Endothelial cell of umbilical vein (primary cell): ENCODE results near the gene KCNG1. TPM values are rescaled to one million over a fixed set of nuclear protein-coding genes. Genes with fewer than 3 reads are reported as not detected.

Experiments used
- BruUV-seq: library from RNA; stranded (reverse); fragments of 400-500 nt; replicated peaks from 2 replicates; lab custom pipeline; 2021; lab: Mats Ljungman, UMichigan
- CTCF ChIA-PET: fragments of 300-600, 350-600 bp; sonication (Branson Sonifier 250); formaldehyde crosslinking; loops from one replicate; lab custom pipeline; 2021; ENCODE audit warnings: antibody characterized with exemption, inconsistent platforms; lab: Charles Lee
- POLR2A ChIA-PET: fragments of 300-600, 350-600 bp; sonication (Branson Sonifier 250); formaldehyde crosslinking; loops from one replicate; lab custom pipeline; 2021; ENCODE audit warnings: antibody characterized with exemption, inconsistent platforms; lab: Charles Lee
- DNase-seq: peaks from one replicate; pipeline ENCODE4 v3.0.0-alpha.2; 2011; ENCODE audit warnings: low read depth, low spot score
- FAIRE-seq: peaks from 2 replicates; lab custom pipeline; 2011; peaks lifted over from hg19 to GRCh38; lab: Jason Lieb, UNC
- H2AFZ ChIP-seq: 2 replicates; pipeline ENCODE4 v1.6.0; 2012; ENCODE audit warnings: low read depth, low read length, control low read depth, inconsistent platforms
- H3K27ac ChIP-seq: 2 replicates; pipeline ENCODE4 v1.5.1; 2011; ENCODE audit warnings: low read depth, mild to moderate bottlenecking, control low read depth, low read length, moderate library complexity; ENCODE audit not compliant: insufficient read depth
- H3K27me3 ChIP-seq, 2 experiments: 2 replicates each; pipeline versions ENCODE4 v1.6.0 to v1.6.1; 2011; ENCODE audit warnings: low read length in 2 of 2, mixed read lengths in 1 of 2; ENCODE audit not compliant: control insufficient read depth in 2 of 2, insufficient read depth in 2 of 2
- H3K36me3 ChIP-seq, 2 experiments: 2 replicates in 1 of 2; 3 replicates in 1 of 2; pipeline ENCODE4 v1.5.1; 2011; ENCODE audit warnings: low read length in 2 of 2, mild to moderate bottlenecking in 1 of 2, moderate library complexity in 1 of 2; ENCODE audit not compliant: control insufficient read depth in 2 of 2, insufficient read depth in 2 of 2; ENCODE audit errors: extremely low read depth in 1 of 2
- H3K4me1 ChIP-seq: 3 replicates; pipeline ENCODE4 v1.5.1; 2011; ENCODE audit warnings: mild to moderate bottlenecking, low read length; ENCODE audit not compliant: control insufficient read depth, insufficient read depth; ENCODE audit errors: extremely low read depth
- H3K4me2 ChIP-seq: 2 replicates; pipeline ENCODE4 v1.6.1; 2011; ENCODE audit warnings: low read length, control low read depth, mixed read lengths; ENCODE audit not compliant: insufficient read depth
- H3K4me3 ChIP-seq, 3 experiments: fragments of 200-600 bp in 1 of 3; sonication (generic), shearing (Covaris generic) in 1 of 3; replicated peaks in 1 of 3; 2 replicates each; pipeline ENCODE4 v1.5.1; 2011 to 2016; ENCODE audit warnings: control low read depth in 3 of 3, low read length in 3 of 3, mild to moderate bottlenecking in 2 of 3, inconsistent platforms in 1 of 3, low read depth in 1 of 3, moderate library complexity in 1 of 3; ENCODE audit not compliant: insufficient read depth in 1 of 3
- H3K79me2 ChIP-seq: 2 replicates; pipeline ENCODE4 v1.6.0; 2012; ENCODE audit warnings: low read length, inconsistent platforms; ENCODE audit not compliant: control insufficient read depth, insufficient read depth
- H3K9ac ChIP-seq: replicated peaks from 2 replicates; pipeline ENCODE3; 2011; ENCODE audit warnings: low read length, control low read depth; ENCODE audit not compliant: insufficient read depth; ENCODE audit errors: extremely low read depth
- H3K9me1 ChIP-seq: replicated peaks from 3 replicates; pipeline ENCODE4 v1.6.0; 2011; ENCODE audit warnings: mild to moderate bottlenecking, low read length; ENCODE audit not compliant: control insufficient read depth, insufficient read depth; ENCODE audit errors: extremely low read depth
- H3K9me3 ChIP-seq: replicated peaks from 2 replicates; pipeline ENCODE4 v1.5.1; 2012; ENCODE audit warnings: low read length, inconsistent platforms; ENCODE audit not compliant: control insufficient read depth, insufficient read depth
- H4K20me1 ChIP-seq: replicated peaks from 2 replicates; pipeline ENCODE3; 2011; ENCODE audit warnings: mild to moderate bottlenecking, low read length; ENCODE audit not compliant: control insufficient read depth, insufficient read depth; ENCODE audit errors: extremely low read depth
- CTCF ChIP-seq, 2 donors: IDR thresholded peaks; 1 replicate in 1 of 2; 2 replicates in 1 of 2; pipeline ENCODE4 v1.5.1; 2011; ENCODE audit warnings: low read length in 2 of 2, mild to moderate bottlenecking in 2 of 2, moderate library complexity in 2 of 2, control low read depth in 1 of 2, inconsistent platforms in 1 of 2, low read depth in 1 of 2; ENCODE audit not compliant: insufficient read depth in 1 of 2; ENCODE audit errors: extremely low read depth in 1 of 2
- EZH2 ChIP-seq: IDR thresholded peaks from 2 replicates; pipeline ENCODE4 v1.6.1; 2012; ENCODE audit warnings: borderline replicate concordance, low read depth, mild to moderate bottlenecking, moderate library complexity, low read length, inconsistent platforms; ENCODE audit not compliant: severe bottlenecking
- GATA2 ChIP-seq: IDR thresholded peaks from 2 replicates; pipeline ENCODE4 v1.7.0; 2011; ENCODE audit warnings: low read depth, mild to moderate bottlenecking, moderate library complexity, mixed read lengths, low read length; ENCODE audit not compliant: insufficient read length, insufficient read depth
- JUN ChIP-seq: IDR thresholded peaks from 2 replicates; pipeline ENCODE4 v1.6.1; 2011; ENCODE audit warnings: borderline replicate concordance, low read depth; ENCODE audit not compliant: insufficient read length, insufficient read depth
- MYC ChIP-seq: IDR thresholded peaks from one replicate; pipeline ENCODE4 v1.6.1; 2011; ENCODE audit warnings: mild to moderate bottlenecking, low read depth, low read length
- POLR2A ChIP-seq: IDR thresholded peaks from 2 replicates; pipeline ENCODE4 v1.6.1; 2012; ENCODE audit warnings: low read depth, mild to moderate bottlenecking, control low read depth, low read length
- dilution Hi-C: fragments of 300-500 bp; cut with MboI; formaldehyde crosslinking; loops from one replicate; pipeline ENCODE4 v1.15.0; 2019; ENCODE audit warnings: low sequenced_read_pairs; ENCODE audit not compliant: extremely low pct_ligation_motif_present
- intact Hi-C: fragments of 100-400 bp; cut with micrococcal nuclease; formaldehyde crosslinking; loops from one replicate; pipeline ENCODE4 v1.10.0; 2022
- polyA plus RNA-seq, 4 experiments: library from polyadenylated mRNA; depleted of rRNA in 3 of 4; stranded (reverse) in 3 of 4; unstranded in 1 of 4; fragments of >200 nt; gene quantifications; 2 replicates each; pipeline versions ENCODE4 v1.2.1 to v1.2.3, GENCODE V29; 2011 to 2012; ENCODE audit warnings: missing spikeins in 1 of 4
- total RNA-seq: library from RNA; stranded (reverse); gene quantifications from 2 replicates; pipeline ENCODE4 v1.2.3, GENCODE V29; 2021
- TF ChIP-seq, protein P1 (sequence below): IDR thresholded peaks from 2 replicates; pipeline ENCODE4 v1.6.1; 2011; ENCODE audit not compliant: insufficient read depth, insufficient read length

KCNG1 gene
- total and polyA plus RNA-seq, 2 donors (not counting 3 experiments of a cell fraction or from before 2014, with no cell fraction given): 0.22 to 1.1 TPM

- ChIA-PET CTCF (no interaction called here), POLR2A (no interaction called here)
- FAIRE-seq (no peak), DNase-seq (no peak)
- no peak for TF ChIP-seq POLR2A
- no peak for TF ChIP-seq GATA2
- TF ChIP-seq CTCF (IDR thresholded peaks at IDR 0.05; ENCODE audit: extremely low read depth in 1 of 2, insufficient read depth in 1 of 2, low read depth in 1 of 2, low read length in 2 of 2): no peak
- TF ChIP-seq EZH2: no peak
- no peak for TF ChIP-seq MYC
- TF ChIP-seq JUN: no peak
- TF ChIP-seq, protein P1, sequence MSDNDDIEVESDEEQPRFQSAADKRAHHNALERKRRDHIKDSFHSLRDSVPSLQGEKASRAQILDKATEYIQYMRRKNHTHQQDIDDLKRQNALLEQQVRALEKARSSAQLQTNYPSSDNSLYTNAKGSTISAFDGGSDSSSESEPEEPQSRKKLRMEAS: no peak
- no peaks in the 10 kb centered on the region for H4K20me1 ChIP-seq
- no peaks in the 10 kb centered on the region for H3K9me1 ChIP-seq
- no peaks in the 10 kb centered on the region for H3K9me3 ChIP-seq
- peak overlapping the region; percentile 96 for H3K9ac ChIP-seq
- peaks cover 49% of the 10 kb centered on the region for H3K79me2 ChIP-seq
- no peak overlapping the region for H2AFZ ChIP-seq
- dilution Hi-C loops: no loop called here
- no peaks in the 10 kb centered on the region for H3K27me3 ChIP-seq
- no TSS peak for BruUV-seq
- H3K27ac ChIP-seq: peak overlapping the region; percentile 96
- peak overlapping the region; percentile 97 for H3K4me2 ChIP-seq
- H3K36me3 ChIP-seq: no peaks in the 10 kb centered on the region
- peaks cover 24% of the 10 kb centered on the region for H3K4me1 ChIP-seq
- intact Hi-C loops: no loop called here
- peak overlapping the region; percentile 12 to 94 (median 55) for H3K4me3 ChIP-seq
Measured at GRCh38 chr20:50959543-50960126, 63.3 kb downstream of the KCNG1 start.
